ENCODE results near the gene MLX. TPM values are rescaled to one million over a fixed set of nuclear protein-coding genes. Genes with fewer than 3 reads are reported as not detected.
"Not testable (repeated sequence)": the region's sequence is repeated elsewhere in the genome, so short reads cannot be mapped to it uniquely, and the experiment has no call there.

The MLX gene
- total RNA-seq, 2 donors from 2014 or later, result 51.3 to 55.3 TPM

DNA sequence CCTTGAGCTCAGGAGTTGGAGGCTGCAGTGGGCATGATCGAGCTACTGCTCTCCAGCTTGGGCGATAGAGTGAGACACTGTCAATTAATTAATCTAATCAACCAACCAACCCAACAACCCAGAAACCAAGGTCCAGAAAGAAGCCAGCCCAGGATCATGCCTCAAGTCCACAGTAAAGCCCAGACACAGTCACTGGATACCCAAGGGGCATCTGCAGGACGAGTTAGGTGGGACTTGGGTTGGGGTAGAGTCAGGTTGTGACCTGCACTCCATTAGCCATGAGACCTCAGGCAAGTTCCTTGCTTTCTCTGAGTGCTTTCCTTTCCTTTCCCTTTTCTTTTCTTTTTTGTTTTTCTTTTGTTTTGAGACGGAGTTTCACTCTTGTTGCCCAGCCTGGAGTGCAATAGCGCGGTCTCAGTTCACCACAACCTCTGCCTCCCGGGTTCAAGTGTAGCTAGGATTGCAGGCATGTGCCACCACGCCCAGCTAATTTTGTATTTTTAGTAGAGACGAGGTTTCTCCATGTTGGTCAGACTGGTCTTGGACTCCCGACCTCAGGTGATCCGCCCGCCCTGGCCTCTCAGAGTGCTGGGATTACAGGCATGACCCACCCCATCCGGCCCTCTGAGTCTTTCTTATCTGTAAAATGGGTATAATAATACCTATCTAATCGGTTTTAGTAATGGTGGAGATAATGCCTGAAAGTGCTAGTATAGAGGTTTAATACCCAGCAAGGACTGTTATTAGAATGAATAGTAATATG, 17.7 kb upstream of the MLX start:
- intact Hi-C loops (cut with DNase I), result no loop called here
- ATAC-seq, result no peak
- no peak for DNase-seq

DNA sequence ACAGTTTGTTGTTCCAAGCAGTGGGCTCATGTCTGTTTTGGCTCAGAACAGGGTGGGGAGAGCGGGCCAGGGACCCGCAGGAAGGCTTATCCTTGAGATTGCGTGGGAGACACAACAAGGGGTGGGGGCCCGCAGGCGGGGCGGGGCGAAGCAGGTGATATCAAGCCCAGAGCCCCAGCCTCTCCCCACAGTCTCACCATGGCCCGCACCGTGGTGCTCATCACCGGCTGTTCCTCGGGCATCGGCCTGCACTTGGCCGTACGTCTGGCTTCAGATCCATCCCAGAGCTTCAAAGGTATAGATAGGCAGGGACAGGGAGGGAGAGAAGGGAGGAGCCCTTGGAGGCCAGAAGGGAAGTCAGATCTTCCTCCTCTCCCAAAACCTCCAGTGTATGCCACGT, 14.2 kb upstream of the MLX start, which contains the start of gene HSD17B1:
HSD17B1 (plus strand) TSS at position 188 of the 400 bp plus-strand sequence; CDS start at position 199, 11 bp downstream.
- DNase-seq; intact Hi-C loops (cut with DNase I); ATAC-seq: not testable (repeated sequence)

DNA sequence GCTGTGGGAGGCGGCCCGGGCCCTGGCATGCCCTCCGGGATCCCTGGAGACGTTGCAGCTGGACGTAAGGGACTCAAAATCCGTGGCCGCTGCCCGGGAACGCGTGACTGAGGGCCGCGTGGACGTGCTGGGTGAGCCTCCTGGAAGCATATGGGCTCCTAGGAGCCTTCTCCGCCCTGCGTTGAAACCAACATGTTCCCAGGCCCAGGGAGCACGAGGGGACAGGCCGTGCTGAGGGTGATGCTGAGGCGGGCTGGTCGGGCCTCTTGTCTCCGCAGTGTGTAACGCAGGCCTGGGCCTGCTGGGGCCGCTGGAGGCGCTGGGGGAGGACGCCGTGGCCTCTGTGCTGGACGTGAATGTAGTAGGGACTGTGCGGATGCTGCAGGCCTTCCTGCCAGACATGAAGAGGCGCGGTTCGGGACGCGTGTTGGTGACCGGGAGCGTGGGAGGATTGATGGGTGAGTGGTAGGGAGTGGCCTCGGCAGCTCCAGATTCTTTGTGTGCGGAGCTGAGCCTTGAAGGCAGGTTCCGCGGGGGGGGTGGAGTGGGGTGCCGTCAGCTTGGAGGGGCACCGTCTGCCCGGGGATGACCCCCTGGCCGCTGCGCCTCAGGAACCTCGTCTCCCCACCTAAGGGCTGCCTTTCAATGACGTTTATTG, 13.6 kb upstream of the MLX start:
- intact Hi-C loops (cut with DNase I), result no loop called here
- DNase-seq (no peak), ATAC-seq (no peak)

DNA sequence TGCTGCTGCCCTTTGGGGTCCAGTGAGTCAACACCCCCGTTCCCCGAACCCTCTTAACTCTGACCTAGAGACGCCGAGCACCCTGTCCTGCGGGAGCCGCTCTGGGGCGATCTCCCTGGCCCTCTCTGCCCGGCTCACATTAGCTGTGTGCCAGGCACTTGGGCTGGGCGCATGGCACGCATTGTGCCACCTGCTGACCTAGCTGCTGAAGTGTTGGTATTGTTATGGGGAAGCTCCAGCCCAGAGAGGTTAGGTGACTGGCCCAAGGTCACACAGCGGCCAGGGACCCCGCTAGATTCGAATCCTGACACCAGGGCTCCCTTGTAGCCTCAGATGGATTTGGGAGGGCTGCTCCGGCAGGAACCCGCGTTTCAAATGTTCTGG, 13.0 kb upstream of the MLX start:
- ATAC-seq (peak in 1 of 2 donors; percentile 12), DNase-seq (no peak)
- intact Hi-C loops (cut with DNase I), result no loop called here

DNA sequence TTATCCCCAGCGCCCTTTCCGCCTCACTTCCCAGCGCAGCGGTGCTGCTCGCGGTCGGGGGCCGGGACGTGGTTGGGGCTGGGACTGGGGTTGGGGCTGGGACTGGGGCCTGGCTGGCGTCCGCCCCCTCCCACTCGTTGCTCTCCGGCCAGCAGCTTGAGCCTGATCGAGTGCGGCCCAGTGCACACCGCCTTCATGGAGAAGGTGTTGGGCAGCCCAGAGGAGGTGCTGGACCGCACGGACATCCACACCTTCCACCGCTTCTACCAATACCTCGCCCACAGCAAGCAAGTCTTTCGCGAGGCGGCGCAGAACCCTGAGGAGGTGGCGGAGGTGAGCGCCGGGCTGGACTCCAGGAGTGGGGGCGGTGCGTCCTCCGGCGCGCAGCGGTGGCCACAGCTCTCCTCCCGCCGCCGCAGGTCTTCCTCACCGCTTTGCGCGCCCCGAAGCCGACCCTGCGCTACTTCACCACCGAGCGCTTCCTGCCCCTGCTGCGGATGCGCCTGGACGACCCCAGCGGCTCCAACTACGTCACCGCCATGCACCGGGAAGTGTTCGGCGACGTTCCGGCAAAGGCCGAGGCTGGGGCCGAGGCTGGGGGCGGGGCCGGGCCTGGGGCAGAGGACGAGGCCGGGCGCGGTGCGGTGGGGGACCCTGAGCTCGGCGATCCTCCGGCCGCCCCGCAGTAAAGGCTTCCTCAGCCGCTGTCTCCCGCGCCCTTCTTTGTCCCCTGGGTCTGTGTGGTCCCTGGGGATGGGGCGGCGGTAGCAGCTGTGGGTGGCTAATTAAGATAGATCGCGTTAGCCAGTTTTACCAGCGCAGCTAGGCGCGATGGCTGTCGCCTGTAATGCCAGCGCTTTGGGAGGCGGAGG, 12.4 kb upstream of the MLX start:
- intact Hi-C loops (cut with DNase I), result no loop called here
- ATAC-seq (peak; percentile 94 to 95), DNase-seq (peak; percentile 93)

DNA sequence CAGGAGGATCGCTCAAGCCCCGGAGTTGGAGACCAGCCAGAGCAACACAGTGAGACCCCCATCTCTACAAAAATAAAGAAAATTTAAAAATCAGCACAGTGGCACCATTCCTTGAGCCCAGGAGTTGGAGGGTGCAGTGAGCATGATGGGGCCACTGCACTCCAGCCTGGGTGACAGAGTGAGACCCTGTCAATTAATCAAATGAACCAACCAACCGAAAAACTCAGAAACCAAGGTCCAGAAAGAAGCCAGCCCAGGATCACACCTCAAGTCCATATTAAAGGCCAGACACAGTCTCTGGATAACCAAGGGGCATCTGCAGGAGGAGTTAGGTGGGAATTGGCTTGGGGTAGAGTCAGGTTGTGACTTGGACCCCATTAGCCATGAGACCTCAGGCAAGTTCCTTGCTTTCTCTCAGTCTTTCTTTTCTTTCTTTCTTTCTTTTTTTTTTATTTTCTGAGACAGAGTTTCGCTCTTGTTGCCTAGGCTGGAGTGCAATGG, 11.7 kb upstream of the MLX start:
- no peak for DNase-seq
- peak in 1 of 2 donors; percentile 3 for ATAC-seq
- intact Hi-C loops (cut with DNase I), result no loop called here

DNA sequence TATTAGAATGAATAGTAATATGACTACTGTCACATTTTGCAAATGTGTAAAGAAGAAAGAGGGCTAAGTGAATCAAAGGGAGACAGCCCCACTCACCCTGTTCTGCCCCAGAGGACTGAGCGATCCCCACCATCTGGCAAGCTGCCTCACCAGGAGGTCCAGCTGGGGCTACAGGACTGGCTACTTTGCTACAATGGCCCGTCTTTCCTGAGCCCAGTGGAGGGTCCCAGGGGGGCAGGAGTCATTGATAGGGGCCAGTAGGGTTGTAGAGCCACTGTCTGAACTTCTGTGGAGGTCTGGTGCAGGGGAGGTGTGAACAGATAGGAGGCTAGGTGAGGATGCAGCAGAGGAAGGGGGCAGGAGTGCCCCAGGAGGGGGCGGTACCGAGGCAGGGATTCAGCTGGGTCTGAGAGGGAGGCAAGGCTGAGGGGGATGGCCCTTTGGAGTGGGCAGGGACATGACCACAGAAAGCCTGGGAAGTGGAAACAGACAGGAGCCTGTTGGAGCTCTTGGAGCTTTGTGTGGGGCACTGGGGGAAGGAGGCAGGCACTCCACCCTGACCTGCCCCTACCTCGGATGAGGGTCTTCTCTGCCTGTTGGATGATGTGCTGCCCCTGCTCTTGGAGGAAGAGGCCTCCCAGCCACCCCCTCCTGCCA, 10.8 kb upstream of the MLX start:
- ATAC-seq; DNase-seq; intact Hi-C loops (cut with DNase I): not testable (repeated sequence)

DNA sequence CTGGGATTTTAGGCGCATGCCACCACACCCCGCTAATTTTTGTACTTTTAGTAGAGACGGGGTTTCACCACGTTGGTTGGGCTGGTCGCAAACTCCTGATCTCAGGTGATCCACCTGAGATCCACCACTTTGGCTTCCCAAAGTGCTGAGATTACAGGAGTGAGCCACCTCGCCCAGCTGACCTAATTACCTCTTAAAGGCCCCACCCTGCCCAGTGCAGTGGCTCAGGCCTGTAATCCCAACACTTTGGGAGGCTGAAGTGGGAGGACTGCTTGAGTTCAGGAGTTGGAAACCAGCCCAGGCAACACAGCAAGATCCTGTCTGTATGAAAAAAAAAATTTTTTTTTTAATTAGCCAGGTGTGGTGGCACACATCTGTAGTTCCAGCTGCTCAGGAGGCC, 7.8 kb upstream of the MLX start:
- DNase-seq (no peak), ATAC-seq (no peak)
- intact Hi-C loops (cut with DNase I), result no loop called here

DNA sequence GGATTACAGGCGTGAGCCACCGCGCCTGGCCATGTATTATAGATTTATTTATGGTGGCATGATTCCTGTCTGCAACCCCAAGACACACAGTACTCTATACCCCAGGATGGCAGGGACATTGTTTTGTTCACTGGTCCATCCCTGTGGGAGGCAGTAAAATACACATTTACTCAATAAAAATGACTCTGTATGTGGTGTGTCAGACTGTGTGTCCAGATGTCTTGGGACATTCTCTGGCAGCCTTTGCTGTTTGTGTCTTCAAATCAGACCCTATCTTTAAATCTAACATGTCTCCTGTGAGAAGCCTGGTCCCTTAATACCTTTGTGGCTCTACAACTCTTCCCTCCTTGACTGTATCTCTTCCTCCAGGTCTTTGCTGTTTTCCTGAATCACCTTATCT, 6.7 kb upstream of the MLX start:
- DNase-seq, result no peak
- intact Hi-C loops (cut with DNase I), result no loop called here
- ATAC-seq, result no peak

DNA sequence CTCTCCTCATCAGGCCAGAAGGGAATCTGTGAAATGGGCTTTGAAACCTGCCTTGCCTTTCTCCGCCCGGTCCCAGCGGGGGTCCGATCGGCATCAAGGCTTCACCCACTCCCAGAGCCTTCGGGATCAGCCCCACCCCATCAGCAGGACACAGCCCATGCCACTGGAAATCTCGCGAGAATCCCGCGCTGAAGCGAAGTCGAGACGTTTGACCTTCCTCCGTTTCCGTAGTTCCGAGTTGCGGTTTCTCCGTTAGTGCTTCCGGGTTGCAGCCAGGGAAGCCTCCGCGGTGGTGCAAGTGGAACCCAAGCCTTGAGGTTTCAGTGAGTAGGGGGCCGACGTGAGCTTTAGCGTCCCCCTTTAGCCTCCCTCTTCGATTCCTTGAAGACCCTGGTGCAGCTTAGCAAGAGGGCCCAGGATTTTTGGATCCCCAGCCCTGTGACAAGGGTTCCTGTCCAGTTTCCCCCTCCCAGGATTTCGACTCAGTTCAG, 5.0 kb upstream of the MLX start, which contains the start of gene COASY:
COASY (plus strand) TSS at position 252 of the 491 bp plus-strand sequence. CDS start 475 bp downstream, outside the sequence.
- ATAC-seq, result peak; percentile 81 to 84
- DNase-seq, result peak; percentile 97
- intact Hi-C loops (cut with DNase I), result no loop called here

DNA sequence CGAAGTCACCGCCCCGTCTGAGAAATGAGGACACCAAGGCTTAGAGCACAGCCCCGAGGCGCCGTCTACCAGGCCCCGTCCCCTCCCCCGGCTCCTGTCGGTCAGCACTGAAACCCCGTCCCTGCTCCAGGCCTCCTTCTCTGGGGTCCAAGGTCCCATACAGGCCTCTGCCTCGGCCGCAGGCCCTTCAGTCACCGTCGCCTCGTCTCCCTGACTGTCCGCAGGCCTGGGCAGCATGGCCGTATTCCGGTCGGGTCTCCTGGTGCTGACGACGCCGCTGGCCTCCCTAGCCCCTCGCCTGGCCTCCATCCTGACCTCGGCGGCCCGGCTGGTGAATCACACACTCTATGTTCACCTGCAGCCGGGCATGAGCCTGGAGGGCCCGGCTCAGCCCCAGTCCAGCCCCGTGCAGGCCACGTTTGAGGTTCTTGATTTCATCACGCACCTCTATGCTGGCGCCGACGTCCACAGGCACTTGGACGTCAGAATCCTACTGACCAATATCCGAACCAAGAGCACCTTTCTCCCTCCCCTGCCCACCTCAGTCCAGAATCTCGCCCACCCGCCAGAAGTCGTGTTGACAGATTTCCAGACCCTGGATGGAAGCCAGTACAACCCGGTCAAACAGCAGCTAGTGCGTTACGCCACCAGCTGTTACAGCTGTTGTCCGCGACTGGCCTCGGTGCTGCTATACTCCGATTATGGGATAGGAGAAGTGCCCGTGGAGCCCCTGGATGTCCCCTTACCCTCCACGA, 4.3 kb upstream of the MLX start:
- ATAC-seq, result peak in 1 of 2 donors; percentile 1
- DNase-seq, result no peak
- intact Hi-C loops (cut with DNase I), result no loop called here

DNA sequence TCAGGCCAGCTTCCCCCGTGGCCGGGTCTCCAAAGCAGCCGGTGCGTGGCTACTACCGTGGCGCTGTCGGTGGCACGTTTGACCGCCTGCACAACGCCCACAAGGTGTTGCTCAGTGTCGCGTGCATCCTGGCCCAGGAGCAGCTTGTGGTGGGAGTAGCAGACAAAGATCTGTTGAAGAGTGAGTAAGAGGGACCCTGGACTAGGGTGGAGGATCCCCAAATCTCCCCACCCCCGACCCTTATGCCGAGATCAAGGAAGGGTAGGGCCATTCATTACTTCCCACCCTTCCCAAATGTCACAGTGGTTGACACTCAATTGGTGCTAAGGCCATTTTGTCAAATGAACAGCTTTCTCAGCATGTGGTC, 3.8 kb upstream of the MLX start:
- no peak for ATAC-seq
- no peak for DNase-seq
- intact Hi-C loops (cut with DNase I), result no loop called here

DNA sequence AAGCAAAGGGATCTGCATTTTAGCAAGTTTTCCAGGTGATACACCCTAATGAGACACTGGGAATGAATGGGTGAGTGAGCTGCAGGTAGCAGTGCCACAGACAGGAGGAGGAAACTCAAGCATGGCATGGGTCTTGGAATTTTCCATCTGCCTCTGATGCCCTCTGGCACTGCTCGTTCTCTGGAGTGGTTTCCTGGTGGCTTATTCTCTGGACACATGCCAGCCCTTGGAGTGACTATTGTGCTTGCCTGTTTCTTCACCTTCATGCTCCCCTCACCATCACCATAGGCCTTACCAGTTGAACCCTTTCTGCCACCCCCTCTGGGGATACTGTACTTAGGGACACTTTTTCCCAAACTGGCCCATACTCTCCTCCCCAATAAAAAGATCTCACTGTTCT, 3.4 kb upstream of the MLX start:
- DNase-seq (no peak), ATAC-seq (no peak)
- intact Hi-C loops (cut with DNase I), result no loop called here

DNA sequence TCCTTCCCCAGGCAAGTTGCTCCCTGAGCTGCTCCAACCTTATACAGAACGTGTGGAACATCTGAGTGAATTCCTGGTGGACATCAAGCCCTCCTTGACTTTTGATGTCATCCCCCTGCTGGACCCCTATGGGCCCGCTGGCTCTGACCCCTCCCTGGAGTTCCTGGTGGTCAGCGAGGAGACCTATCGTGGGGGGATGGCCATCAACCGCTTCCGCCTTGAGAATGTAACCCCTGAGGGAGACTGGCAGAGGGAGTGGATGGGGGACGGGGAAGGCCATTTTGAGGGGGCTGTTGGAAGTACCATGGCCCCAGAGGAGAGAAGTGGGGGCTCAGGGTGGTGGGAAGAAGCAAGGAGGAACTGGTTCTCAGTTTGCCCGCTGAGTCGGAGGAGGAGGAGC, 3.0 kb upstream of the MLX start:
- ATAC-seq, result no peak
- no peak for DNase-seq
- intact Hi-C loops (cut with DNase I), result no loop called here

DNA sequence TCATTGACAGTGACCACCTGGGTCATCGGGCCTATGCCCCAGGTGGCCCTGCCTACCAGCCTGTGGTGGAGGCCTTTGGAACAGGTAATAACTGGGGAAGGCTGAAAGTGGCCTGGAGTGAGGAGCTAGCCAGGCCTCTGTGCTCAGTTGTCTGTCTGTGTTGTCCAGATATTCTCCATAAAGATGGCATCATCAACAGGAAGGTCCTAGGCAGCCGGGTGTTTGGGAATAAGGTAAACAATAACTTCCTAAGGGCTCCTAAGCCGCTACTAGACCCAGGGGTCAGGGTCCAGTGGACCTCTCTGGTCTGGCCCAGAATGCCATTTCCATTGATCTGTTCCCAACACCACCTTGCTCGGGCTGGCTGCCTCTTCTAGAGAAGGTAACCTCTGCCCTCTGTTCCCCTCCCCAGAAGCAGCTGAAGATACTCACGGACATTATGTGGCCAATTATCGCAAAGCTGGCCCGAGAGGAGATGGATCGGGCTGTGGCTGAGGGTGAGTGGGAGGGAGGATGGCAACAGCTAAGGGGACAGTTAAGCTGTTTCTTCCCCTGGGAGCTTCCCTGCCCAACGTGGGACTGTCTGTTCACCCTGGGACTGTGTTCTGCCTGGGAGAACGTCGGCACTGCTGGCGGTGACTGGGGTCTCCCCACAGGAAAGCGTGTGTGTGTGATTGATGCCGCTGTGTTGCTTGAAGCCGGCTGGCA, 1.9 kb upstream of the MLX start:
- DNase-seq (no peak), ATAC-seq (no peak)
- intact Hi-C loops (cut with DNase I), result no loop called here

DNA sequence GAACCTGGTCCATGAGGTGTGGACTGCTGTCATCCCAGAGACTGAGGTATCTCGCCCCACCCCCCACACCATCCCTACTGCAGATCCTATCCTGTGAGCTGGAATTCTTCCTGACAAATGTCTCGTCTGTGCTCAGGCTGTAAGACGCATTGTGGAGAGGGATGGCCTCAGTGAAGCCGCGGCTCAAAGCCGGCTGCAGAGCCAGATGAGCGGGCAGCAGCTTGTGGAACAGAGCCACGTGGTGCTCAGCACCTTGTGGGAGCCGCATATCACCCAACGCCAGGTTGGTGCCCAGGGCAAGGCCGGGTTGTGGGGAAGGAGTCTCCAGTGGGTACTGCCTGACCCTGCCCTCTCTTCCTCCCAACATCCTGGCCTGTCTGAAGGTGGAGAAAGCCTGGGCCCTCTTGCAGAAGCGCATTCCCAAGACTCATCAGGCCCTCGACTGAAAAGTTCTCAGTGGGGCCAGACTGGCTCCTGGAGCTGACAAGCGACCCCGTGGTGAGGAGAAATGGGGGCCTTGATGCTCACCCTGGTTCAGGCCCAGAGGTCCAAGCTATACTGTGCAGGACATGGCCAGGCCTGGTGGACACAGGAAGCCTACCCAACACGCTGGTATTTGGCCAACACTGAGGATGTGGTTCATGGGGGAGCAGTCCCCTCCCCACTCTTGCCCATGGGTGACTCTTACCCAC, 1.2 kb upstream of the MLX start:
- DNase-seq, result no peak

More for the DNA sequence above, 1.2 kb upstream of the MLX start:
- ATAC-seq, result no peak
- intact Hi-C loops (cut with DNase I), result no loop called here

All from left cardiac atrium (tissue), 4 donors.